Astrocyte (in vitro differentiated cells and primary cell): ENCODE results near the gene GOLIM4. TPM values are rescaled to one million over a fixed set of nuclear protein-coding genes. Genes with fewer than 3 reads are reported as not detected.

Source experiments
- DNase-seq: peaks from one replicate; pipeline ENCODE4 v3.0.0-alpha.2; 2010; ENCODE audit warnings: low read depth
- FAIRE-seq: peaks from 2 replicates; lab custom pipeline; 2011; peaks lifted over from hg19 to GRCh38; lab: Jason Lieb, UNC
- H2AFZ ChIP-seq: 2 replicates; pipeline ENCODE4 v1.6.0; 2012; ENCODE audit warnings: low read depth, low read length, inconsistent platforms
- H3K27ac ChIP-seq: 2 replicates; pipeline ENCODE4 v1.5.1; 2011; ENCODE audit warnings: low read depth, low read length, inconsistent platforms
- H3K27me3 ChIP-seq: 2 replicates; pipeline ENCODE4 v1.6.0; 2011; ENCODE audit warnings: low read length, inconsistent platforms; ENCODE audit not compliant: insufficient read depth
- H3K36me3 ChIP-seq: 2 replicates; pipeline ENCODE4 v1.5.1; 2011; ENCODE audit warnings: low read length, inconsistent platforms; ENCODE audit not compliant: insufficient read depth
- H3K4me1 ChIP-seq: 2 replicates; pipeline ENCODE4 v1.5.1; 2011; ENCODE audit warnings: low read length, inconsistent platforms; ENCODE audit not compliant: insufficient read depth
- H3K4me2 ChIP-seq: 2 replicates; pipeline ENCODE4 v1.6.0; 2012; ENCODE audit warnings: low read length, inconsistent platforms
- H3K4me3 ChIP-seq: 2 replicates; pipeline ENCODE4 v1.5.1; 2011; ENCODE audit warnings: low read depth, mild to moderate bottlenecking, low read length, inconsistent platforms; ENCODE audit not compliant: insufficient read depth
- H3K79me2 ChIP-seq: 2 replicates; pipeline ENCODE4 v1.6.0; 2012; ENCODE audit warnings: mild to moderate bottlenecking, low read length, inconsistent platforms; ENCODE audit not compliant: insufficient read depth
- H3K9ac ChIP-seq: 2 replicates; pipeline ENCODE4 v1.6.0; 2012; ENCODE audit warnings: mild to moderate bottlenecking, low read length, inconsistent platforms
- H3K9me3 ChIP-seq: 2 replicates; pipeline ENCODE4 v1.5.1; 2012; ENCODE audit warnings: low read depth, mild to moderate bottlenecking, low read length, inconsistent platforms; ENCODE audit not compliant: insufficient read depth
- H4K20me1 ChIP-seq: 2 replicates; pipeline ENCODE4 v1.6.0; 2012; ENCODE audit warnings: low read length, inconsistent platforms; ENCODE audit not compliant: insufficient read depth
- H3K27ac Mint-ChIP-seq: one replicate; pipeline ENCODE4 v1.8.0; 2021; ENCODE audit warnings: mild to moderate bottlenecking, mixed read lengths; ENCODE audit not compliant: unreplicated experiment
- H3K27me3 Mint-ChIP-seq: one replicate; pipeline ENCODE4 v1.8.0; 2021; ENCODE audit warnings: low read depth, mixed read lengths; ENCODE audit not compliant: unreplicated experiment
- H3K36me3 Mint-ChIP-seq: one replicate; pipeline ENCODE4 v1.8.0; 2021; ENCODE audit warnings: low read depth, mixed read lengths; ENCODE audit not compliant: unreplicated experiment
- H3K4me1 Mint-ChIP-seq: one replicate; pipeline ENCODE4 v1.8.0; 2021; ENCODE audit warnings: low read depth, mixed read lengths; ENCODE audit not compliant: unreplicated experiment
- H3K4me3 Mint-ChIP-seq: one replicate; pipeline ENCODE4 v1.8.0; 2021; ENCODE audit warnings: mild to moderate bottlenecking, moderate library complexity, mixed read lengths; ENCODE audit not compliant: unreplicated experiment
- H3K9me3 Mint-ChIP-seq: one replicate; pipeline ENCODE4 v1.8.0; 2021; ENCODE audit warnings: mild to moderate bottlenecking, mixed read lengths; ENCODE audit not compliant: unreplicated experiment
- CTCF ChIP-seq: IDR thresholded peaks from 2 replicates; pipeline ENCODE4 v1.5.1; 2011; ENCODE audit warnings: low read depth, mild to moderate bottlenecking, inconsistent platforms, low read length, moderate library complexity; ENCODE audit not compliant: insufficient read depth
- EZH2 ChIP-seq: IDR thresholded peaks from 2 replicates; pipeline ENCODE4 v1.6.1; 2012; ENCODE audit warnings: mild to moderate bottlenecking, low read length, inconsistent platforms; ENCODE audit not compliant: insufficient read depth
- total RNA-seq: library from RNA; stranded (reverse); gene quantifications from 2 replicates; pipeline ENCODE4 v1.2.1, GENCODE V29; 2021

GOLIM4 gene
- total RNA-seq, 1 donor from 2014 or later, result 51.5 TPM

GRCh38 chr3:168053115-168053514 lies 42.6 kb downstream of the GOLIM4 start:
- DNase-seq (no peak), FAIRE-seq (no peak)
- Mint-ChIP-seq H3K4me1 (peaks cover 28% of the 10 kb centered on the region), H3K4me3 (no peak overlapping the region), H3K27me3 (no peaks in the 10 kb centered on the region), H3K9me3 (peaks cover 8% of the 10 kb centered on the region), H3K36me3 (peaks cover 11% of the 10 kb centered on the region), H3K27ac (no peak overlapping the region)
- H2AFZ ChIP-seq, result no peak overlapping the region
- H4K20me1 ChIP-seq, result peaks cover 57% of the 10 kb centered on the region
- no peaks in the 10 kb centered on the region for H3K27me3 ChIP-seq
- TF ChIP-seq CTCF (peak; percentile 3), EZH2 (no peak)
- no peak overlapping the region for H3K9ac ChIP-seq
- H3K9me3 ChIP-seq, result no peaks in the 10 kb centered on the region
- no peak overlapping the region for H3K4me2 ChIP-seq
- no peak overlapping the region for H3K4me3 ChIP-seq
- H3K36me3 ChIP-seq, result no peaks in the 10 kb centered on the region
- H3K27ac ChIP-seq, result no peak overlapping the region
- peaks cover 21% of the 10 kb centered on the region for H3K4me1 ChIP-seq
- peaks cover 95% of the 10 kb centered on the region for H3K79me2 ChIP-seq

- TF ChIP-seq CTCF (no peak), EZH2 (no peak)
- DNase-seq (no peak), FAIRE-seq (no peak)
- Histone ChIP-seq H3K79me2 (peaks cover 92% of the 10 kb centered on the region), H3K36me3 (no peaks in the 10 kb centered on the region), H3K27me3 (no peaks in the 10 kb centered on the region), H3K9me3 (no peaks in the 10 kb centered on the region), H3K4me3 (no peak overlapping the region), H4K20me1 (peaks cover 53% of the 10 kb centered on the region), H3K9ac (no peak overlapping the region), H3K4me2 (no peak overlapping the region), H2AFZ (no peak overlapping the region), H3K27ac (no peak overlapping the region), H3K4me1 (peaks cover 21% of the 10 kb centered on the region)
- peaks cover 28% of the 10 kb centered on the region for H3K4me1 Mint-ChIP-seq
- peaks cover 6% of the 10 kb centered on the region for H3K9me3 Mint-ChIP-seq
- H3K36me3 Mint-ChIP-seq, result peaks cover 11% of the 10 kb centered on the region
- no peak overlapping the region for H3K4me3 Mint-ChIP-seq
- no peaks in the 10 kb centered on the region for H3K27me3 Mint-ChIP-seq
- H3K27ac Mint-ChIP-seq, result no peak overlapping the region
Measured at GRCh38 chr3:168052515-168052914, 43.2 kb downstream of the GOLIM4 start.

- Histone ChIP-seq H3K79me2 (peaks cover 85% of the 10 kb centered on the region), H3K27me3 (no peaks in the 10 kb centered on the region), H3K36me3 (no peaks in the 10 kb centered on the region), H2AFZ (no peak overlapping the region), H3K9me3 (no peaks in the 10 kb centered on the region), H4K20me1 (peaks cover 58% of the 10 kb centered on the region), H3K9ac (peak overlapping the region; percentile 70), H3K4me2 (peak overlapping the region; percentile 61), H3K4me3 (no peak overlapping the region), H3K4me1 (peaks cover 21% of the 10 kb centered on the region), H3K27ac (peak overlapping the region; percentile 47)
- no peak for TF ChIP-seq CTCF
- TF ChIP-seq EZH2, result no peak
- peaks cover 5% of the 10 kb centered on the region for H3K9me3 Mint-ChIP-seq
- H3K4me1 Mint-ChIP-seq, result peaks cover 28% of the 10 kb centered on the region
- no peaks in the 10 kb centered on the region for H3K27me3 Mint-ChIP-seq
- DNase-seq, result peak; percentile 59
- H3K36me3 Mint-ChIP-seq, result peaks cover 11% of the 10 kb centered on the region
- no peak for FAIRE-seq
- H3K4me3 Mint-ChIP-seq, result no peak overlapping the region
- H3K27ac Mint-ChIP-seq, result peak overlapping the region; percentile 1
Measured at GRCh38 chr3:168051531-168052471, 43.9 kb downstream of the GOLIM4 start.
